Ovary (tissue), 9 donors: Measurements from ENCODE around the gene KIF26B. TPM values are rescaled to one million over a fixed set of nuclear protein-coding genes. Genes with fewer than 3 reads are reported as not detected.

Source experiments
- DNase-seq, 5 donors: peaks; one replicate each; pipeline ENCODE4 v3.0.0-alpha.2; 2019 to 2020
- H3K27ac ChIP-seq, 2 donors: fragments of 200-600 bp; one replicate each; pipeline versions ENCODE4 v1.5.1 to v1.8.0; 2019 to 2022
- H3K27me3 ChIP-seq: fragments of 200-600 bp; one replicate; pipeline ENCODE4 v1.8.0; 2022
- H3K36me3 ChIP-seq: fragments of 200-600 bp; sonication (generic); one replicate; pipeline ENCODE4 v1.5.1; 2019
- H3K4me1 ChIP-seq: one replicate; pipeline ENCODE4 v1.8.1; 2013; ENCODE audit warnings: mild to moderate bottlenecking, moderate library complexity; ENCODE audit not compliant: insufficient read depth
- H3K4me3 ChIP-seq: fragments of 200-600 bp; sonication (generic); one replicate; pipeline ENCODE4 v1.5.1; 2017
- H3K9me3 ChIP-seq, 2 donors: fragments of 200-600 bp in 1 of 2; sonication (generic) in 1 of 2; one replicate each; pipeline versions ENCODE4 v1.5.1 to v1.8.1; 2013 to 2019; ENCODE audit warnings: mild to moderate bottlenecking in 1 of 2, moderate library complexity in 1 of 2
- CTCF ChIP-seq, 3 donors: fragments of 450-650 bp in 2 of 3; fragments of 200-600 bp in 1 of 3; IDR thresholded peaks; one replicate each; pipeline versions ENCODE4 v1.5.1 to v1.8.0; 2016 to 2022; ENCODE audit warnings: antibody characterized with exemption in 3 of 3, mild to moderate bottlenecking in 1 of 3
- EP300 ChIP-seq: sonication (generic); formaldehyde crosslinking; IDR thresholded peaks from one replicate; pipeline ENCODE4 v1.6.1; 2017; ENCODE audit warnings: antibody characterized with exemption
- POLR2A ChIP-seq: fragments of 450-650 bp; IDR thresholded peaks from one replicate; pipeline ENCODE4 v1.6.1; 2017; ENCODE audit warnings: antibody characterized with exemption, mild to moderate bottlenecking, moderate library complexity
- WGBS, 3 donors: extraction: QIAGEN DNeasy Blood & Tissue Kit in 1 of 3; methylation state at CpG; one replicate each; pipeline versions ENCODE4 v1.1.5 to v1.1.7; 2013 to 2017; 5-methylcytosine and 5-hydroxymethylcytosine counted together
- intact Hi-C, 4 donors: fragments of 100-400 bp; cut with DNase I; formaldehyde crosslinking; loops; one replicate each; pipeline versions ENCODE4 v1.11.0 to v1.15.1; 2022 to 2023
- polyA plus RNA-seq, 2 donors: library from polyadenylated mRNA; stranded (reverse); fragments of 200-250 nt in 1 of 2; fragments of 350-450 nt in 1 of 2; fragmentation: Illumina TruSeq in 1 of 2; extraction: RNeasy Lipid Tissue Mini Kit (QIAGEN cat#74804) in 1 of 2; gene quantifications; one replicate each; pipeline ENCODE4 v1.2.3, GENCODE V29; 2013 to 2014
- total RNA-seq, 7 donors: library from RNA; depleted of rRNA in 2 of 7; stranded (reverse); fragments of >200 nt in 2 of 7; fragmentation: NEBNext Ultra II Directional in 3 of 7; extraction: Animal tissue kit (Norgen Biotek cat#: 25700) in 3 of 7; gene quantifications; one replicate each; pipeline versions ENCODE4 v1.1.0 to v1.2.4, GENCODE V29; 2016 to 2023
- donor health status: DM: no; HTN: no; CAD: no; lungs with moderate emphysema.
- donor health status: DM: no; HTN: no; CAD: no.
- donor health status: Bipolar disorder and iron deficiency.
- donor health status: DM: yes; HTN: yes; CAD: no.
- donor health status: DM: no; HTN: no; CAD: no.
- donor health status: DM: yes; HTN: yes; CAD: no.

The KIF26B gene
- total and polyA plus RNA-seq, 9 donors, result 0.28 to 4.0 (median 0.54) TPM

- H3K4me1 ChIP-seq, result no peaks in the 10 kb centered on the region
- H3K27me3 ChIP-seq, result no peaks in the 10 kb centered on the region
- no peaks in the 10 kb centered on the region for H3K36me3 ChIP-seq
- DNase-seq, result no peak
- intact Hi-C loops, result no loop called here
- no peak overlapping the region for H3K27ac ChIP-seq
- H3K9me3 ChIP-seq, result no peaks in the 10 kb centered on the region
- WGBS, 3 donors, result 21 to 32% (median 29%) methylated on average over 6 of the region's 6 CpGs
- TF ChIP-seq POLR2A, result no peak
- no peak for TF ChIP-seq CTCF (IDR thresholded peaks at IDR 0.05)
- TF ChIP-seq EP300, result no peak
- no peak overlapping the region for H3K4me3 ChIP-seq
Observed at GRCh38 chr1:245437369-245438062, 282.7 kb downstream of the KIF26B start.

- TF ChIP-seq POLR2A, result no peak
- no peak for TF ChIP-seq CTCF (IDR thresholded peaks at IDR 0.05)
- TF ChIP-seq EP300, result no peak
- 53 to 64% (median 59%) methylated on average over 7 of the region's 7 CpGs for WGBS, 3 donors
Observed at GRCh38 chr1:245440922-245441321, 286.1 kb downstream of the KIF26B start.

GRCh38 chr1:245441689-245442088 is 286.9 kb downstream of the KIF26B start:
- no peaks in the 10 kb centered on the region for H3K4me1 ChIP-seq
- H3K9me3 ChIP-seq, result no peaks in the 10 kb centered on the region
- H3K4me3 ChIP-seq, result no peak overlapping the region
- no peak for DNase-seq
- H3K27me3 ChIP-seq, result no peaks in the 10 kb centered on the region
- no peak for TF ChIP-seq CTCF (IDR thresholded peaks at IDR 0.05)
- TF ChIP-seq EP300, result no peak
- TF ChIP-seq POLR2A, result no peak
- intact Hi-C loops, result no loop called here
- 12 to 34% (median 21%) methylated on average over 6 of the region's 6 CpGs for WGBS, 3 donors
- H3K36me3 ChIP-seq, result no peaks in the 10 kb centered on the region
- no peak overlapping the region for H3K27ac ChIP-seq

More at GRCh38 chr1:245440922-245441321, 286.1 kb downstream of the KIF26B start:
- H3K4me1 ChIP-seq, result no peaks in the 10 kb centered on the region
- intact Hi-C loops, result no loop called here
- H3K27ac ChIP-seq, result no peak overlapping the region
- H3K9me3 ChIP-seq, result no peaks in the 10 kb centered on the region
- no peak overlapping the region for H3K4me3 ChIP-seq
- H3K36me3 ChIP-seq, result no peaks in the 10 kb centered on the region
- no peaks in the 10 kb centered on the region for H3K27me3 ChIP-seq
- DNase-seq, result no peak

GRCh38 chr1:245444147-245444828 is 289.5 kb downstream of the KIF26B start:
- TF ChIP-seq CTCF (IDR thresholded peaks at IDR 0.05), result no peak
- TF ChIP-seq POLR2A, result no peak
- no peak for TF ChIP-seq EP300
- WGBS, 3 donors, result 85 to 87% (median 86%) methylated on average over 14 of the region's 14 CpGs
- Histone ChIP-seq H3K4me1 (no peaks in the 10 kb centered on the region), H3K27me3 (no peaks in the 10 kb centered on the region), H3K27ac (no peak overlapping the region), H3K9me3 (no peaks in the 10 kb centered on the region), H3K4me3 (no peak overlapping the region), H3K36me3 (no peaks in the 10 kb centered on the region)
- DNase-seq, result no peak
- intact Hi-C loops, result no loop called here
